ENCODE results near the gene FDXR.

The FDXR gene

GRCh38 chr17:74872313-74873036 lies at the start of gene FDXR:
FDXR (minus strand) TSS chr17:74872994; CDS start chr17:74872944, 50 bp downstream.
- peak within 1 kb of the TSS; percentile 80 for H3K27ac ChIP-seq
- TF ChIP-seq CTCF (IDR thresholded peaks at IDR 0.05) (no peak), ZFX (IDR thresholded peaks at IDR 0.05; ENCODE audit: borderline replicate concordance) (no peak)

- TF ChIP-seq CTCF (IDR thresholded peaks at IDR 0.05): no peak
- H3K27ac ChIP-seq: no peak overlapping the region
These were observed 49.4 kb upstream of the FDXR start for GRCh38 chr17:74922172-74922571.

GRCh38 chr17:74921769-74922168 lies 49.0 kb upstream of the FDXR start:
- no peak overlapping the region for H3K27ac ChIP-seq
- TF ChIP-seq CTCF (IDR thresholded peaks at IDR 0.05): no peak
- TF ChIP-seq ZFX (IDR thresholded peaks at IDR 0.05; ENCODE audit: borderline replicate concordance): no peak

- no peak for TF ChIP-seq CTCF (IDR thresholded peaks at IDR 0.05)
- TF ChIP-seq ZFX (IDR thresholded peaks at IDR 0.05; ENCODE audit: borderline replicate concordance): no peak
- H3K27ac ChIP-seq: no peak overlapping the region
These were observed 48.4 kb upstream of the FDXR start for GRCh38 chr17:74921026-74921681.

- no peak overlapping the region for H3K27ac ChIP-seq
These were observed 47.8 kb upstream of the FDXR start for GRCh38 chr17:74920642-74921025.

GRCh38 chr17:74920306-74920620 lies 47.5 kb upstream of the FDXR start:
- no peak overlapping the region for H3K27ac ChIP-seq
- TF ChIP-seq CTCF (IDR thresholded peaks at IDR 0.05) (no peak), ZFX (IDR thresholded peaks at IDR 0.05; ENCODE audit: borderline replicate concordance) (no peak)

More at GRCh38 chr17:74920642-74921025, 47.8 kb upstream of the FDXR start:
- TF ChIP-seq CTCF (IDR thresholded peaks at IDR 0.05): no peak
- no peak for TF ChIP-seq ZFX (IDR thresholded peaks at IDR 0.05; ENCODE audit: borderline replicate concordance)
